ENCODE data around the gene EML3.
"Not testable (repeated sequence)": the region's sequence is repeated elsewhere in the genome, so short reads cannot be mapped to it uniquely, and the experiment has no call there.

Gene EML3

DNA sequence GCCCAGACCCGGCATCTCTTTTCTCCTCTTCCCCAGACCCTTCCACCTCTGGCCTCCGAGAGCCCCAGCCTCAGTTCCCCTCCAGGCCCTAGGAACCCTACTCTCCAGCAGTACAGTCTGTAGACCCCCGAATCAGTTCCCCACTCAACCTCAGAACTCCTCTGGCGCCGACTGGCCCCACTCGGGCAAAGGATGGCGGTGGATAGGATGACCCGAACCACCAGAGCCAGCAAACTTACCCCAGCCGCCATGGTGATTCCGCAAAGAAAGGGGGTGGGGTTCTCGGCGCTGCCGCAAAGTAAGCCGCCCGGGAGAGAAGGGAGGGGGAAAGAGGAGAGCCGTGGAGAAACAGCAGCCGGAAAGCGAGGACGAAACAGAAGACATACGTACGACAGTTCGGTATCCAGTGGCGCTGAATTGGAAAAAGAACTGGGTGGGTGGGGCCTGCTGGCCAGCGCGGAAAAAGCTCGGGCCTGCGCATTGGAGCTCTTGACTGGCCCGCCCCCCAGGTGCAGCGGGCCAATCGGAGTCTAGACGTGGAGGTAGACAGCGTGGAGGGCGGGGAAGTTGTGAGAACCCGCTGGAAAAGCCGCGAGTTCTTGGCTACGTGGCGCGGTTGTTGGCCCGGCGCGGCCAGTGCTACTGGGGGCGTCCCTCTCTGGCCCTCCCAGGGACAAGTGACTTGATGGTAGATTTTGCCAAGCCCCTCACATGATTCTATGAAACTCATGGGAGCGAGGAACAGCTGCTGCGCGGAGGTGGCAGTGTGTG lies 38.8 kb downstream of the EML3 start, which contains the start of gene EEF1G:
TSS of gene EEF1G (minus strand) at position 300 of the 771 bp plus-strand sequence. CDS start at position 251, 49 bp downstream.
- in situ Hi-C loops (cut with MboI; ENCODE audit: low sequenced_read_pairs) = no loop called here

DNA sequence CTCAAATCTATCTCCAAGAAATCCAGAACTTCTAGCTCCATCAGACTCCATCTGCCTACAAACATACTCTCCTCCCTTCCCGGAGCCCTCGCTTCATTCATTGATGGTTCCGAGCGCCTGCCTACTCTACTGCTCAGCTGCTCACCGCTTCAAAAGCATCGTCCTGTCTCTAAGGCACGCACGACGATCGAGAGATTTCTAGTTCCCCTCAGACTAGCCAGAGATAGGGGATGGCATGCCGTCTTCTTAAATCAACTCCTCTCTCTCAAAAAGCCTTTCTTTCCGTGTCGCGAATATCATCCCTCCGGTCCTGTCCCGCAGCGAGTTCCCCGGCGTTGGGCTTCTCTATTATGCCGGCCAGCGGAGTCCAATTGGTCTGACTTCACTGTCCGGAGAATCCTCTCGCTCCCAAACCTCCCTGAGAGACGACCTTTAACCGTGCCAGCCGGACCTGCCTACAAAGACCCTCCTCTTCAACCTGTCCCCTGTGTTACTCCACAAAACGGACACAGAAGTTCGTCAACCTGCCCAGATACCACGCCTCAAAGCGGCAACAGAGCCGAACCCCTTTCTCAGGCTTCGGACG lies 39.5 kb downstream of the EML3 start:
- in situ Hi-C loops (cut with MboI; ENCODE audit: low sequenced_read_pairs) = no loop called here

DNA sequence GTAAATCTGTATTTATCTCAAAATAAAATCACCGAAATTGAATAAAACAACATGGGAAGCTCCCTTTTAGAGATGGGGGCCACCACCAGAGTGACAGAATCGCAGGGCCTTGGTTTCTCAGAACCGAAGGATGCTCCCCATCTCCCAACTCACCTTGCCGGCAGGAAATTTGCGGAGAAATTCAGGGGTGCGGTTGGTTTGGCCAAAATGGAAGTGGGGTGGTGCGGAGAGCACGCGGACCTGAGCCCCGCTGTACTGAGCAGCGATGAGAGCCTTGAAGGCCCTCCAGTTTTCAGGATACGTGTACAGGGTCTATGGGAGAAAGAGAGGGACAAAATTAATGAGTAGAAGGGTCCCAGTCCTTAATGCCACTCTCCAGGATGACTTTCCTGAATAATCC lies 40.1 kb downstream of the EML3 start:
- in situ Hi-C loops (cut with MboI; ENCODE audit: low sequenced_read_pairs) = no loop called here

DNA sequence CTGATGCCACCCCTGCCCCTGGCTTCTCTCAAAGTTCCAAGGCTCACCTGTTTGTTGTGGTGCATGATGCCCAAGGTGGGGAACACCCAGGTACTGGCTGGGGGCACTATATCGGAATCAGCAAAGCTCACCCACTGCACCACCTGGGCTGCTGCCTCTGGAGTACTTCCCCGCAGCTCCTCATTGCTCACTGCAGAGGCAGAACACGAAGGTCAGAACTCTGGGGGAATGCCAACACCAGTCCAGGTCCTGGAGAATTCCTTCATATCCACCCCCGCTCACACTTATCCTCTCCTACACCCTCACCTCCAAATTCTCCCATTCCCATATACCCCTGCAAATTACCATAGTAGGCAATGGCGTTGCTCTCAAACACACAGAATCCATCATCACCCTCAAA lies 41.1 kb downstream of the EML3 start:
- in situ Hi-C loops (cut with MboI; ENCODE audit: low sequenced_read_pairs) = not testable (repeated sequence)

DNA sequence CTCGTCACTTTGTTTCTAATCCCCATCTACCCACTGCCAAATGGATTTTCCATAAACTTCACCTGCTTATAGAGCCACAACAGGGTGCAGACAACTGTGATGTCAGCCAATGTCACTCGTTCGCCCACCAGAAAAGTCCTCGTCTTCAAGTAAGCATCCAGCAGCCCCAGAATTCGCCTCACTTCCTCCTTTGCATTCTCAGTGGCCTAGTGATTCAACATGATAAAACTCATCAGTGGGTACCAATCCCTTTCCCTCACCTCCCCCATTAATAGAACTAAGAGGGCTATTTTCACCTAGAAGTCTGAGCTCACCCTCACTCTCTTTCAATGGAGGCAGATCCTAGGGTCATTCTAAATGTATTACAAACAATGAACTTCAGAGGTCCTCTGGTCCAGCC lies 41.7 kb downstream of the EML3 start:
- in situ Hi-C loops (cut with MboI; ENCODE audit: low sequenced_read_pairs) = not testable (repeated sequence)

DNA sequence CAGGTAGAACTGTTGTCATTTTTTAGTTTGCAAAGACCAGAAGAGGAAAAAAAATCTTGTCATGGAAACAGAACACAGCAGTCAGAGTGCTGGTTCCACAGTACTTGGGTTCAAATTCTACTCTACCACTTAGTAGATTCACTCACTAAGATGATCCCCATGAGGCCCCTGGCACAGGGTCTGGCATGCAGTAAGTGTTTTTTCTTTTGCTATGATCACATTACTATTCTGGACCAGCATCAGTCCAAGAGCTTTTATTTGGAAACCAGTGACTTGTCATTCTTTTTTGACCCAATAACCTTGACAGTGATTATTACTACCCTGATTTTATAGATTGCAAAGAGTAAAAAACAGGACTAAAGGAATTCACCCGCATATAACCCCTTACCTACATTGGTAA lies 43.0 kb downstream of the EML3 start:
- in situ Hi-C loops (cut with MboI; ENCODE audit: low sequenced_read_pairs) = loop anchor here (10.0 kb wide), 2 partner anchors 145 to 175 kb away; no protein-coding TSS in a partner anchor

DNA sequence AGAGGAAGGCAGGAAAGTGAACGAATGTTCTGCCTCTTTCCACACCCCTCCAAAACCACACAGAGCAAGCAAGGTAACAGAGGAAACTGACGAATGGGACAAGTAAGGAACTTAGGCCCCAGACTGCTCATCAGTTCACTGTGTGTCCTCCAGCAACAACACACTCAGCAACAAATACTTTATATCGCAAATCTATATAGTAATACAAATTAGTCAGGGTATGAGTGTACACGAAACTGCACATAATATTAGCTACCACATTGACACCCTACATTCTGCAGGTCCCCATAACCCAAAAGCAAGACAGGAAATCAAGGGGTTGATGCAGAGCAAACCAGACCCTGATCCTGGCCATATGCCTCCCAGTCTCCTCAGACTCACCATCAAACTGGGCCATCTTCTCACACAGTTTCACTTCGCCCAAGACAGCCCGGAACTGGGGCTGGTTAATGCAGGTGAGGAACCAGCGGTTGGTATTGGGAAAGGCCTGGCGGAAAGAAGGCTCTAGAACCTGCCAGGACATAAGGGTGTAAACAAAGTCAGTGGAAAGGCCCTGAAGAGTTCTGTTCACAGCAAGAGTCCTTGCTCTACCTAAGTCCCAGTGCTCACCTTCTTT lies 45.4 kb downstream of the EML3 start:
- in situ Hi-C loops (cut with MboI; ENCODE audit: low sequenced_read_pairs) = loop anchor here (10.0 kb wide), 2 partner anchors 142 to 172 kb away; no protein-coding TSS in a partner anchor

DNA sequence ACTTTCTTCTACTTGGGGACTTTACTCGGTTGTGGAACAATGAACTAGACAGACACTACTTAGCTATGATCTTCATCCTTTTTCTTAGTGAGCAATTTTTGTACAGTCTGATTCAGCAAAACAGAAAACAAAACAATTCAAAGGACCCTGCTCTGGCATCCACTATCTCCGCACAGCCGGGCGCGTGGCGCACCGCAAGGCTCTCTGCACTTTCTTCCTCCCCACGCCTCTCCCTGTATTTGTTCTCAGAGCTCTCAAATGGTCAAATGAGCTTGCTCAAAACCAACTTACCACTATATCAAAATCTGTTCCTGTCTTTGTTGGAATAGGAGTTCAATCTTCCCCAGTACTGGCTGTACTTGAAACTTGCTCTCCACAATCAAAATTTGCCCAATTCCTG lies 46.3 kb downstream of the EML3 start:
- in situ Hi-C loops (cut with MboI; ENCODE audit: low sequenced_read_pairs) = loop anchor here (10.0 kb wide), 2 partner anchors 141 to 171 kb away; no protein-coding TSS in a partner anchor

DNA sequence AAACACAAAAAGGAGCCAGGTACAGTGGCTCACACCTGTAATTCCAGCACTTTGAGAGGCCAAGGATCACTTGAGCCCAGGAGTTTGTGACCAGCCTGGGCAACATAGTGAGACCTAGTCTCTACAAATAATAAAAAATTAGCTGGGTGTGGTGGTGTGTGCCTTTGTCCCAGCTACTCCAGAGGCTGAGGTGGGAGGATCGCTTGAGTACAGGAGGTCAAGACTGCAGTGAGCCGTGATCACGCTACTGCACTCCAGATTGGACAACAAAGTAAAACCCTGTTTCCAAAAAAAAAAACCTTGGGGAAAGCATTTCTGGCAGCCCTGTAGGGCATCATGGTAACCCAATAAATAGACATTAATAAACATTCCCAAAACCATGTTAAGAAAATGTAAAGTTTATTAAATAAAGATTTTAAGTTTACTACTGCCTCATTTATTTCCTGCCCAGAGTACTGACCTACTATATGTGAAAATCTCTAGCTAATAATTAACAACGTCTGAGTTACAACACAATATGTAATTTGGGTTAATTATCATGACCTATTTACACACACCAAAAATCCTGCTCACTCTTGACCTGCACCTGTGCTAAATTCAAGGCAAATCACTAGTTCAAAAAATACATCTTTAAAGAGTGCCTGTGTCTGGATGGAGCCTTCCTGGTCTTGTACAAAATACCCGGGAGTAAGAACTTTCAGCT lies 47.3 kb downstream of the EML3 start:
- in situ Hi-C loops (cut with MboI; ENCODE audit: low sequenced_read_pairs) = loop anchor here (10.0 kb wide), 2 partner anchors 140 to 170 kb away; no protein-coding TSS in a partner anchor

DNA sequence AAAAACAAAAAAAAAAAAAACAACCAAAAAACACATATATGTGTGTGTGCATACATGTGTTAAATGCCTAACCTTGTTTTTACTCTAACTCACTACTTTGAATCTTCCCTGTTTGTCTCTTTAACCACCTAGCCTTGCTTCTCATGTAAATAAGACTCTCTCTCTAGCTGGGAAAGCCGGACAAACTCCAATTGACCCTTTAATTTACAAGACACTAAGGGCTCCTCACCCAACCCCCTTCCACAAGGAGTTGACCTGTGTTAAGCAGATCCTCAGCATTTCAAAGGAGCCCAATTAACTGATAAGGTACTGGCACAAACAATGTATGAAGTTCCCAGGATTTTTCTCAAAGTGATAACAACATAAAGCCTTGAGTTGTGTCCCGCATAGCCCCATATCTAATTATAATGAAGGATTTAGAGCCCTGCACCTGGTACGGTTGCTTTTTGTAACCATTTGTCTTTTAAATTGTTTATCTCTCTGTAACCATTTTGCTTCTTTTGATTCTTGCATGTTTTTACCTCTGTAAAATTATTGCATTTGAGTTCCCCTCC lies 50.8 kb downstream of the EML3 start:
- in situ Hi-C loops (cut with MboI; ENCODE audit: low sequenced_read_pairs) = loop anchor here (10.0 kb wide), 2 partner anchors 137 to 167 kb away; no protein-coding TSS in a partner anchor

DNA sequence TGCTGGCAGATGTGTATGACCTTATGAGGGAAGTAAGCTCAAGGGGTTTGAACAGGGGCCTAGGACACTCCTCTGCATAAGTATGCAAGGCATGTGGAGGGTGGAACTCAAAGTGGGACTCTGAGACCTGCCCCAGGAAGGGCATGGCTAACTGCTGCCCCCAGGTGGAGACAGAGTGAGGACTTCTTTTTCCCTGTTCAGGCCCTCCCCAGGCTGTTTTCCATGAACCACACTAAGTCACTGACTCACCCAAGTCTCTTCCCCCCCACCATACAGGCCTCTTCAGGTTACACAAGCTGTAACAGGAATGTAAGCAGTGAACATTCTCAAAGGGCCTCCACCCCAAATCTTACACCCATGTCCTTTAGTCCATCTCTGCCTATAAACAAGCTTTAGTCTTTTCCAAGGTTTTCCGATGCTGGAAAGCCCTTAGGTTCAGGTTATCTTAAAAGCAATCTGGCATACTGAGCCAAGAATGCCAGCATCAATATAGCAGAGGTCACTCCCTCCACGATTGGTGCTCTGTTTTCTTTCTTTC lies 51.9 kb downstream of the EML3 start:
- in situ Hi-C loops (cut with MboI; ENCODE audit: low sequenced_read_pairs) = loop anchor here (10.0 kb wide), 2 partner anchors 136 to 166 kb away; no protein-coding TSS in a partner anchor

DNA sequence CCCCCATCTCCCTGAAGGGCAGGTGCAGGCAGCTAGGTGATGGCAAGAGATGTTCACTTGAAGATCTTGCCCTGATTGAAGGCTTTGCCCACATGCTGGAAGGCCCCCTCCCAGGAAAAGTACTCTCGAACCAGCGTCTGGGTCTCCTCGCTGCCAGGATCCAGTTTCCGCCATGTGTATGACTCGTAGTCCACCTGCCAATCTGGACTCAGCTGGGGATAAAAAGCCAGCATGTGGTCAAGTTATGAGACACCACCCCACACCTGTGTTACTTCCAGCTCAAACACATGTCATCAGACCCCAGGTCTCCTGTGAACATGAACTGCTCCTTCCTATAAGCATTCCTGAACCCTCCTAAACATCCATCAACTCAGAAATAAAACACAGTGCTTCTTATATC lies 52.9 kb downstream of the EML3 start:
- in situ Hi-C loops (cut with MboI; ENCODE audit: low sequenced_read_pairs) = loop anchor here (10.0 kb wide), 2 partner anchors 135 to 165 kb away; no protein-coding TSS in a partner anchor

DNA sequence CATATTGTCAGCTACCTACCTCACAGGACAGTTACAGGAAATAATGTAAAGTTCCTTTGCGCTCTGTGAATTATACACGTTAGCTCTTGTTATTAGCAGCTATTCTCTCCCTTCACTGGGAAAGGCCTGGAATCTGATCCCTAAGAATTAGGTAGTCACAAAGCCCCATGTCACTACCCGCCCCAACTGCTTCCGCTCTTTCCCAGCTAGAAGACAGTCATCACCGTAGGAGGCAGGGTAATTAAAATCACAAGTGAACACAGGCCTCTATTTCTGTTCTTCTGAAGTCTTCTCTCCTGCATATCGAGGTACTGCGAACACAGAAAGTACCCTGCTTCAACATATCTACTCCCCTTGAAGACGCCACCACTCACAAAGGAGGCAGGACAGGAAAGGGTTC lies 53.4 kb downstream of the EML3 start:
- in situ Hi-C loops (cut with MboI; ENCODE audit: low sequenced_read_pairs) = no loop called here

DNA sequence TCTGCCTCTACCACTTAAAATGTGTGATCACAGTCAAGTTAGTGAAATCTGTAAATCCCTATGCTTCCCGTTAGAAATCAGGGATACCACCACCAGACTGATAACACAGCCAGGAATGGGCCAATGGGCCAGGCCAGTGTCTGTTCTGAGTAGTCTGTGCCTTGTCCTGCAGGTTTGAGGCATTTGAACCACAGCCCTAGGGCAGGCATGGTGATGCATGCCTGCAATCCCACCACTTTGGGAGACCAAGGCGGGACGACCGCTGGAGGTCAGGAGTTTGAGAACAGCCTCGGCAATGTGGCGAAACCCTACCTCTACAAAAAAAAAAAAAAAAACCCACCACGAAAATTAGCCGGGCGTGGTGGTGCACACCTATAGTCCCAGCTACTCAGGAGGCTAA lies 53.9 kb downstream of the EML3 start:
- in situ Hi-C loops (cut with MboI; ENCODE audit: low sequenced_read_pairs) = no loop called here

DNA sequence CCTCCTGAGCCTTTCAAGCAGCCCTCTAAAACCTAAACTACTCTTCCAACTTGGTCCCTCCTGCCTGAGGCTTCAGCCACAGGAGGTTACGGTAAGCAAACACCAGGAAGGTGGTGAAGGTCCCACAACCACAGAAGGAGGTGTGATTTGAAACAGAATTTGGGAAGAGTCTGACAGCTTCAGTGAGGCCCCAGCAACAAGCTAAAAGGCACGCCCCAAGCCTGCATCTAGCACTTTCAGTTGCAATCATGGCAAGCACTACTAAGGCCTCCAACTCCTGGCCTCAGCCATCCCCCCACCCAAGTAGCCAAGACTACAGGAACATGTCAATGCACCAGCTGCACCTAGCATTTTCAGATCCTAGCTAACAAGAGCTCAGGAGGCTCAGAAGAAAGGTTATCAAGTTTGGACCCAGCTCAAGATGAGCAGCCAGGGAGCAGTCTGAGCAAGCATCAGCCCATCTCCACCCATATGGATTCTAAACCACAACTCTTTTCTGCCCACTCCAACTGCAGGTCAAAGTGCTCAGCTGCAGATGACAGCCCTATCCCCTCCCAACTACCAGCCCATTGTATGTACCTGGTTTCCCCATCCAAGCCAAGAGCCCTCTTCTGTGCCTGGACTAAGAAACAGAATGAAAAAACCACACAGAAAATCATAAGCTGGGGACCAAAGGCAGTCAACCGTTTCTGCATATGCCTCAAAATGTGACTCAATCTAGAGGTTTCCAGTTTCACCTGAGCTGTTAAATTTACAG lies 55.5 kb downstream of the EML3 start:
- in situ Hi-C loops (cut with MboI; ENCODE audit: low sequenced_read_pairs) = no loop called here

DNA sequence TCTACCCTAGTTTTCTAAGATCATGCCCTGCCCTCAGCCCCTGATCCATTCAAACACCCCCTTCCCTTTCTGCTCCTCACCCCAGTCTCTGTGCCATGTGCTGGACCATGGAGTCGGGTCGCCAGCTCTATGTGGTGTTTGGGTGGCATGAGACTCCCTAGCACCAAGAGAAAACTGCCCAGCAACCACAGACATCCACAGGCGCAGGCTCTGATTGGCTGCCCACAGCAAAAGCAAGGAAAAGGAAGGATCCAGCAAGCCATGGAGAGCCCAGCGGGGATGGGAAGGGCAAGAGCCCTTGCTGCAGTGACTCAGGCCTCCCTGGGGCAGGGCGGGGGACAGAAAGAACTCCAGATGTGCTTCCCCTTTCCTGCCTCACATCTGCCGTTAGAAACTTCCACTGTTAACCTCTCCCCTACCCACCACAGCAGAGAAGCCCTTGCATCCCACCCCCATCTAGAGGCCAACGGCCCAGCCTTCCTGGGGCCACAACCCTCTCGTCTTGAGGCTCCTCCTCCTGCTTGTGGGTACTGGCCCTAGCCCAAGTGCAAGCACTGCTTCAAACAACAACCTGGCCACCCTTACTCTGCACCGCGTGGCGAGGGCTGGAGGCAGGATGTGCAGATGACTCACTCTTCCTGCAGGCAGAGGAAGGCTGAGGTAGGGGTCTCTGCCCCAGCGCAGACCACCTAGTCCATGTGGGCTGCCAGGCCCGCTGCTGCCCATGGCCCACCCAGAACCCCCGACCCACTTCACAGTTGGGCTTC lies 56.3 kb downstream of the EML3 start:
- in situ Hi-C loops (cut with MboI; ENCODE audit: low sequenced_read_pairs) = no loop called here

DNA sequence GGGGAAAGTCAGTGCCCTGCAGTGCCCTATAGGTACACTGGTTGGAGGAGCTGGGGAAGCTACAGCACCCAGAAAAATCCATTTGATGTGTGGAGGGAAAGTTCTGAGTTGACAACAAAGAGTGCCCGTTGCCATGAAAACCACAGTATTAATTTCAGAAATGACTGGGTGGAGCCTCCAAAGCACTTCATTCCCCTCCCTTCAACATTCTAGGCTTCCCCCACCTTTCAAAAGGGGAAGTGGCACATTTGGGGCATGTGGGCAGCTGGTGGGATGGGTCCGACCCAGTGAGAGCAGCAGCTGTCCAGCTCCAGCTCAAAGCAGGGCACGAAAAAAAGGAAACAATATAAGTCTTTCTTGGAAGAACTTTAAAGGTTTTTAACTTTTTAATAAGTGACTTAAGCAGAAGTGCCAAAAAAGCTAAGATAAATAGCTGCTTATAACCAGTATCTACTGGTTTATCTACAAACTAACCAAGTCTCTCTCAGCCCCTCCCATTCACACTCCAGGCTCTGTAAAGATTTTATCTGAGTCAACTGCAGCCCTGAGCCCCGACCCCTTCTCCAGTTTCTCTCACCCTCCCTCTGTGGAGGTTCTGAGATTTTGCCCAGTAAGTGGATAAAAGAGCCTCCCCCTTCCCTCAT lies 57.0 kb downstream of the EML3 start:
- in situ Hi-C loops (cut with MboI; ENCODE audit: low sequenced_read_pairs) = no loop called here

DNA sequence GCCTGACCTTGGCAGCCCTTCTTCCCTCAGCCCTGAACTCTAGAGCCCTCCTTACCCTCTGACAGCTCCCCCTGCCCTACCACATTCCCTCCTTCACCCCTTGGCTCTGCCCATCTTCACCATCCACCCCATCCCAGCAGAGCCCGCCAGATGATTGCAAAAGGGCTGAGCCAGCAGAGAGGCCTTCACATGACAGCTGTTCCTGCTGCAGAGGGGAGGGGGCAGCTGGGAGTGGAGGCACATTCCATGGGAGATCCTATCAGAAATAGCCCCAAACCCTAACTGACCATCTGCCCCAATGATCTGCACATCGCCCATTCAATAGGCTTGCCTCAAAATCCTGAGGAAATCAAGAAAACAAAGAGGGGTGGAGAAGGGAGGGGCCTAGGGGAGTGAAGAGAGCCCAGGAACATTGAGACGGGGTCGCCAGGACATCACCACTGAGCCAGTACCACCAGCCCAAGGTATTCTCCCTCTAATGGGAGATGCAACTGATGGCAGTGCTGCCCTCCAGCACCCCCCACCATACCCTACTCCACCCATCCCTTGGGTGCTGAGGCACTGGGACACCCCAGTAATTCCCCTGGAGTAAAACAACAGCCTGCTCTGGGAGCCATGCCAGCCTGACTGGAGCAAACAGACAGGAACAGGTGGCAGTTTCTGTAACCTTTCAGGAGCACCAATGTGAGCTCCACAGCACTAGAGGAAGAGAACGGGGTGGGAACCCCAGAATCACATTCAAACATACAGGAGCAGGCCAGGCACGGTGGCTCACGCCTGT lies 58.0 kb downstream of the EML3 start:
- in situ Hi-C loops (cut with MboI; ENCODE audit: low sequenced_read_pairs) = no loop called here
